Measurements from ENCODE around the gene ASTE1.

Gene ASTE1

GRCh38 chr3:130963878-130964277 lies 62.7 kb downstream of the ASTE1 start:
- Histone ChIP-seq H3K4me1 (ENCODE audit: control insufficient read depth, insufficient read depth, low read length) (no peaks in the 10 kb centered on the region), H3K36me3 (ENCODE audit: control insufficient read depth in 2 of 2, insufficient read depth in 1 of 2, low read length in 2 of 2) (peaks cover 6 to 42% of the 10 kb centered on the region in 2 experiments; a peak in 2 of 3 replicates), H3K27ac (ENCODE audit: extremely low read depth, low read depth, low read length) (no peak overlapping the region), H3K9me3 (ENCODE audit: control insufficient read depth, insufficient read depth, low read depth, low read length) (no peaks in the 10 kb centered on the region), H3K4me3 (ENCODE audit: low read depth, low read length) (no peak overlapping the region)
- TF ChIP-seq ZNF426 (tag by site-specific recombination; IDR thresholded peaks at IDR 0.05) (no peak), PRDM6 (tag by site-specific recombination; IDR thresholded peaks at IDR 0.05) (0 out of 2 replicates have a peak, but pooled peaks have one; percentile 32)
- CTCF ChIA-PET, result no interaction called here
- POLR2A ChIA-PET, result no interaction called here
